Activated CD4-positive, alpha-beta T cell treated with anti-CD3 and anti-CD28 coated beads for 48 hours (primary cell): ENCODE results near the gene DUSP14.
"Not testable (repeated sequence)": the region's sequence is repeated elsewhere in the genome, so short reads cannot be mapped to it uniquely, and the experiment has no call there.

Experiments
- DNase-seq: peaks from one replicate; pipeline ENCODE4 v3.0.0-alpha.2; 2020

Gene DUSP14, protein sequence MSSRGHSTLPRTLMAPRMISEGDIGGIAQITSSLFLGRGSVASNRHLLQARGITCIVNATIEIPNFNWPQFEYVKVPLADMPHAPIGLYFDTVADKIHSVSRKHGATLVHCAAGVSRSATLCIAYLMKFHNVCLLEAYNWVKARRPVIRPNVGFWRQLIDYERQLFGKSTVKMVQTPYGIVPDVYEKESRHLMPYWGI

DNA sequence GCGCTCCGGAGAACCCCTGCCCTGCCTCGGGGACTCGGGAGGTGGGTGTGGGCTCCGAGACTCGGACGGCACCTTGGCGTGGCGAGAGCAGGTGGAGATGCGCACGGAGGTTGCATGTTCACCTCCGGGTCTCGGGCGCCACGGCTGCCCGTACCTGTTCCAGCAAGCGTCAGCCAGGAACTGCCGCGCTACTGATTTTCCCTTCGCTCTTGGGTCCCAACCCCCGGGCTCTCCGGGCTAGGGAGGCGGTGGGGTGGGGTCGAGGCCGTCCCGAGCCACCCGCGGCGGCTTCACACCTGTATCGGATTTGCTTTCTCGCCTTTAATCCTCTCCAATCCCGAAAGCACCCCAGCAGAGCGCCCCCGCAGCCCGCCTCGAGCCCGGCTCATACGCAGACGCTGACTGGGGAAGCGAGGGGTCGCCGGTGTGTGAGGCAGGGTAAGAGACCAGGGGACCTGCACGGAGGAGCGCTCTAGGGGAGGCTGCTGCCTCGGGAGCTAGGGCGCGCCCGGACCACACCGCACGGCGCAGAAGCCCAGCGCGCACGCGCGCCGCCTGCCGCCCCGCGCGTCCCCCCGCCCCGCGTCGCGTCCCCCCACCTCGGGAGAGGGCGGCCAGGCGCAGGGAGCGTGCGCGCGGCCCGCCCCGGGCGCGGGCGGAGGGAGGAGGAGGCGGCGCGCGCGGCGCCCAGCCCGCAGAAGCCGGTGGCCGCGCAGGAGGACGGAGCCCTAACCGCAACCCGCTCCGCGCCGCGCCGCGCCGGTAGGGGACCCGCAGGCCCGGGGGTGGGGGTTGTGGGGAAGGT is at the start of gene DUSP14:
TSS of gene DUSP14 (plus strand) at position 695 of the 805 bp plus-strand sequence. CDS start 22,382 bp downstream, outside the sequence.
- DNase-seq: peak; percentile 82

DNA sequence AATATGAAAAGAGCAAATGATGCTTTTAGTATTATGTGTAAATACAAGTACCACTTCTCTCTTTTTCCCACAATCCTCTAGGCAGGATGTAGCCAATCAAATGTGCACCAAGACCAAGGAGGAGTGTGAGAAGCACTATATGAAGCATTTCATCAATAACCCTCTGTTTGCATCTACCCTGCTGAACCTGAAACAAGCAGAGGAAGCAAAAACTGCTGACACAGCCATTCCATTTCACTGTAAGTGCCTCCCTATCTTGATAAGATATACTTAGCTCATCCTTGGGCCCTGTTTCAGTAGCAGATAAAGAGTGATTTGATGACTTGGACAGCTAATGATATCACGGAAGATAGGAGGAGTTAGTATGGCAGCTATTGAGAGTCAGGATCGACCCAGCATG is 49.3 kb upstream of the DUSP14 start:
- no peak for DNase-seq

DNA sequence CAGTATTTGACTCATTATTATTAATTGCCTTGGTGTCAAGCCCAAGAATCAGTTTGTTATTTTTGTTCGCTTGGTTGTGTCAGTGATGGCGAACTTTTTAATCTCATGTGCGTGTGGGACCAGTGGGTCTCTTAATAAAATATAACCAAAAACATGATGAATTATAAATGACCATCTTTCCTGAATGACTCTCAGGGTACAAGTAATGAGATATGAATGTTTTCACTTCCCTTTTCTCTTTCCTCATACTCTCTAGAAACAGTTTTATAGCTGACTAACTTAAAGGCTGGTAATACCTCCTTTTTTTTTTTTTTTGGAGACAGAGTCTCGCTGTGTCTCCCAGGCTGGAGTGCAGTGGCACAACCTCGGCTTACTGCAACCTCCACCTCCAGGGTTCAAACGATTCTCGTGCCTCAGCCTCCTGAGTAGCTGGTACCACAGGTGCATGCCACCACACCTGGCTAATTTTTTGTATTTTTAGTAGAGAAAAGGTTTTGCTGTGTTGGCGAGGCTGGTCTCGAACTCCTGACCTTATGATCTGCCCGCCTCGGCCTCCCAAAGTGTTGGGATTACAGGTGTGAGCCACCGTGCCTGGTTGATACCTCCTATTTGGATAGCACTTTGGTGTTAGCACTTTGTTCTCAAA is 48.2 kb upstream of the DUSP14 start:
- DNase-seq: not testable (repeated sequence)

DNA sequence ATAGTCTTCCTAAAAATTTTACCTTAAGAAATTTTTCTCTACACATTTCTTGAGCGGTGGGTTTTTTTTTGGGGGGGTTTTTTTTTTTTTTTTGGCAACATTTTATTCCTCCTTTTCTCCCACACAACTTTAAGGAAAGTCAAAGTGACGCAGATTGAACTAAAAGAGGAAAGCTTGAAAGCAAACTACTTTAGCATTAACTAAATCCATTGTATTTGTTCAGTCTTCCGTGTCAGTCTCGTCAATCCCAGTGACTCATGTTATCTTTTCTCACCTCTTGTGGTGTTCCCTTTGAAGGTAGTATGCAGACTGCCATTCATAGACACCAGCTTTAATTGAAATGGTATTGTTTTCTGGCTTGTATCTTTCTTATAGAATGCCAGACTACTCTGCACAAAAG is 43.7 kb upstream of the DUSP14 start:
- no peak for DNase-seq

DNA sequence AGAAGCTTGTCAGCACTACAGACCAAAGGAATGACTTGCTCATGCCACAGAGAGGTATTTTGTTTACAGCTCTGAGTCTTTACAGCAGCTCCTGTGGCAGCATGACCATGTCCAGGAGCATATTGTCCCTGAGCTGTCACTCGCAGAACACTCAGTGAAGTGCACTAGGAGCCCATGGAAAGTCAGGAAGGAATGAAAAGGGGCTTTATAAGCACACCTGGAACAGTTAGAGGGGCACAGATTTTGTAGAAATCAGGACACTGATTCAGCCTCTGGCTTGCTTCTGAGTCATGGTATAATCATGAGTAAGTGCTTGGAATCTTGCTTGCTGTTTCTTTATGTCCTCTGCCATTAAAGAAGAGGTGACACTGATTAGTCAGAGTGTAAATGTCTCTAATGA is 42.0 kb upstream of the DUSP14 start:
- DNase-seq: no peak

DNA sequence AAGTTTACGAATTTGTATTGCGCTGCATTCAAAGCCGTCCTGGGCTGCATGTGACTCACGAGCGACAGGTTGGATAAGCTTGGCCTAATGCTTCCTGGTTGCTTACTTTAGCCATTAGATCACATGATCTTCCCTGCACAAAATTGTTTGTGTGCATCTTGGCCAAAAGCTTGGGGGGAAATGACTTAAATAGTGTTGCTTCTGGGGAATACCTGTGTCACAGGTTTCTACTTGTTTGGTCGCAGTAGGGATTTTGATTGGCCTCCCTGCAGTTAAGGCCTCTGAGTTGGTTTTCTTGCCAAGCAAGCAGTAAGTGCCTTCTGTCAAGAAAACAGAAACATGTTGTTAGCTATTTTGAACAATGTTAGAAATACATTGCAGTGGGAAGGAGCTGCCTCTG is 39.6 kb upstream of the DUSP14 start:
- DNase-seq: no peak

DNA sequence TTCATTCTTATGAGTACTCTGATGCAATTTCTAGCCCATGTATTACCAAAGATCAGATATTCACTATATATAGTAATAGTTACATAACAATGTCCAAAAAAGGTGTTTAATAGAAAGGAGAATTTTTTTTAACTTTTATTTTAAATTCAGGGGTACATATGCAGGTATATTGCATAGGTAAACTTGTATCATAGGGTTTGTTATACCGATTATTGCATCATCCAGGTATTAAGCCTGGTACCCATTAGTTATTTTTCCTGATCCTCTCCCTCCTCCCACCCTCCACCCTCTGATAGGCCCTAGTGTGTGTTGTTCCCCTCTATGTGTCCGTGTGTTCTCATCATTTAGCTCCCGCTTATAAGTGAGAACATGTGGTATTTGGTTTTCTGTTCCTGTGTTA is 31.9 kb upstream of the DUSP14 start:
- DNase-seq: not testable (repeated sequence)

DNA sequence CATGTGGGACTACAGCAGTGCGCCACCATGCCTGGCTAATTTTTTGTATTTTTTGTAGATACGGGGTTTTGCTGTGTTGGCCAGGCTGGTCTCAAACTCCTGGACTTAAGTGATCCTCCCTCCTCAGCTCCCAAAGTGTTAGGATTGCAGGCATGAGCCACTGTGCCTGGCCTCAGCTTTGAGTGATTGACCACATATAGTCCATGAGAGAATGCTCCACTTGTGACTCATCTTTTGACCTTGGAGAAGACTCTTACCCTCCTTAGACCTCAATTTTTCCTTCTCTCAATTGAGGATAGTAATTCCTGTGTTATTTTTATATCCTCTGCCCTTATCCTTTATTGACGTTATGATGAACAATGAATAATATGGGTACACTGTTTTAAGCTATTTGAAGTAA is 30.9 kb upstream of the DUSP14 start:
- DNase-seq: no peak

DNA sequence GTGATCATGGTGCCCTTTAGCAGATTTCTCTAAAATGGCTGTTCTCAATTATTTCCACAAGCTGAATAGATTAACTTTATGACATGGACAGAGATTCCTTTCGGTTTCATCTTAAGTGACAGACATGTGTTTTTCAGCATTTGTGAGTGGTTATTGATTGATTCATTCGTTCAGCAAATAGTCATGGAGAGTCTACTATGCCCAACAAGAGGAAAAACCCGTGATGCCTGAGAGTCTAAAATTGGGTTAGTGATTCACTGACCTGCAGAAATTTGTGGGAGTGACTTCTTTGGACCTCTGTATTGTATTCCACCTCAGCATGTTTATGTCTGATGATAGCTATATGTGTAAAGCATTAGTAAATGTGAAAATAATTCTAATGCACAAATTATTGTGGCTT is 28.0 kb upstream of the DUSP14 start:
- peak; percentile 10 for DNase-seq

DNA sequence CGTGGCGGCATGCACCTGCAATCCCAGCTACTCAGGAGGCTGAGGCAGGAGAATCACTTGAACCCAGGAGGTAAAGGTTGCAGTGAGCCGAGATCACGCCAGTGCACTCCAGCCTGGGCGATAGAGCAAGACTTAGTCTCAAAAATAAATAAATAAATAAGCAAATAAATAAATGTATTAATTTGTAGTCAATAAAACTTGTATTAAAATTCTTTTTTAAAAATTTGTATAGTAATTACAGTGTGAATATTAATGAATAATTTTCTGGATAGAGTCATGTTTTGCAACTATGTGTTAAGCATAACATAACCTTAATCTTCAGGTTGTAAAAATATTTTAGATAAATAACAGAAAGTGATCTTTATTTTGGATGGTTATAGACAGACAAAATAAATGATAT is 27.2 kb upstream of the DUSP14 start:
- no peak for DNase-seq

DNA sequence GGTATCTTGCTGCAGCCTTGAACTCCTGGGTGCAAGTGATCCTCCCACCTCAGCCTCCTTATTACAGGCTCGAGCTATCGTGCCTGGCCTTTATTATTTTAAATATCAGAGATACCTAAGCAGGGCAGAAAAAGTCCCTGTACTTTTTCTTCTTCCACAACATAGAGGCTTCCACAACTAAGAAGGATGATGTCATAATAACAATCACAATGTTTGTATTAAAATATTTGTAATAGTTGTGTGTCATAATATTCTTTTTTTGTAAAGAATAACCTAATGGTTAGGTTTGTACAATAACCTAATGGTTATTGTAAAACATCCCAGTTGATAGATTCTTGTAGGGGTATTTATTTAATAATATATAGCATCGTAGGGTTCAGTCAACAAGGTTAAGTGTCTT is 26.7 kb upstream of the DUSP14 start:
- no peak for DNase-seq

DNA sequence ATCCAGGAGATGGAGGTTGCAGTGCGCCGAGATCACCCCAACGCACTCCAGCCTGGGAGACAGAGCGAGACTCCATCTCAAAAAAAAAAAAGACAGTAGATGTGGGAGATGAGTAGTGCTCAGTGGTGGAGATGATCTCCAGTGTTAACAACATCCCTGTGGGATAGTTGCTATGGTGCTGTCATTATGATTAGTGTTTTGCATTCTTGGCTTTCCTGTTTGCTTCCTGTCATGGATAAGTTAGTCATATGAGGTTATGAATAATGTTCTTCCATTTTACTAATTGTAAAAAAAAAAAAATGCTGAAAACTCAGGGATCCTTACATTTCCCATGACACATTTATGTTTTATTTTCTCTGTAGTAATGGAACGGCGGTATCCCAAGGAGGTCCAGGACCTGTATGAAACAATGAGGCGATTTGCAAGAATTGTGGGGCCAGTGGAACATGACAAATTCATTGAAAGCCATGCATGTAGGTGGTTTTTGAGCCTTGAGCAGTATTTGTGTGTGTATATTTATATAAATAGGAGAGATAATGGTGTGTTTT is 24.5 kb upstream of the DUSP14 start:
- DNase-seq: no peak

DNA sequence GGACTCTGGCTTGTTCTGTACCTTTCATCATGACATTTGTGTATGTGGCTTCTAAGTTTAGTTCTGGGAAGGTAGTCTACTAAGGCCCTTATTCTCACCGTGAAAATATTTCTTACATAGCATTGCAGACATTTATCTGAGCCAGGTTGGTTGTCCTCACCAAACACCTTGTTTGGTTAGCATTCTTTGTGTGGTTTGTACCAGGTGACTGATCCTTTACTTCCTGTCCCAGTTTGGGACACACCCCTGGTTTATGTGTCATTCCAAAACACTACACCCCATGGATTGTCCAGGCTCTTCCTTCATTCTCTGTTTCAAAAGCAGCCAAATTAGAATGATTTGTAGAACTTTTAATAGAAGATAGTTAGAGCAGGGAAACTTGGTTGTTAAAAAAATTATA is 23.2 kb upstream of the DUSP14 start:
- no peak for DNase-seq

DNA sequence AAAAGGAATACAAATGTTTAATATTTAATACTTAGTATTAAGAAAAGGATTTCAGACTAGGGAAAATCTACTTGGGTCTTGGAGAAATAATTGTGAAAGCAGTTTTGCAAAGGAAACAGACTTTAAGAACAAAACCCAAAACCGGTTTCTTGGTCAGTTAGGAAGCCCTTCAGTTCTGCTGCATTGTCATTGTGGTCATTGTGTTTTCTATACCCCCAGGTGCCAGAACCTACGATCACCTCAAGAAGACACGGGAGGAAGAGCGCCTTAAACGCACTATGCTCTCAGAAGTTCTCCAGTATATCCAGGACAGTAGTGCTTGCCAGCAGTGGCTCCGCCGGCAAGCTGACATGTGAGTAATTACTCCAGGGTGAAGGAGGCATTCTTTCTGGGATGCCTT is 19.5 kb upstream of the DUSP14 start:
- no peak for DNase-seq

DNA sequence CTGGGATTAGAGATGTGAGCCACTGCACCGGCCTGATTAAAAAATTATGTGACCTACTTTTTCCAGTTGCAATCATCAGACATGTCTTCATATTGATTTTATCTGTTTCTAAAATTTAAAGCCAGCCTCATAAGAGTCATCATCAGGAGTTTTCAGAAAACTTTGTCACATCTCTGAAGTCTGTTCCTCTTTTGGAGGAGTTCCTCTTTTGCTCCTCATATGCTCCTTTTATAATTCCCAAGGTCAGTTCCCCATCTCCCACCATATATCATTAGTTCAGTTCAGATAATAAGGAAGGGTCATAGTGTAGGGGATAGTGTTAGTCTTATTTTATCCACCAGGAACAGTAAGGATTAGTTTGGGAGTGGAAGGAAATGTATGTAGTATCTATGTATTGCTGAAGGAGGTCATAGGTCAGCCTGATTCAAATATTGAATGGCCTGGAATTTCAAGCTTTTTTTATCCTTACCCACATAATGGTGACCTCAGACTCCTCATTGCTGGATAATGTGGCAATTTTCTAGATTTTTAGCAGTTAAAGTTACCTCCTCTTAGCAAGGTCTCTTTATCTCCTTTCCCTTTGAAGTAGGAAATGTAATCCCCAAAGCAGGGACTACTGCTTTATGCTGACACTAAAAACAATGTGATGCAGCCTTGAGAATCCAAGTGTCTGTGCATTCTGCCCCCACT is 13.8 kb upstream of the DUSP14 start:
- DNase-seq: no peak

DNA sequence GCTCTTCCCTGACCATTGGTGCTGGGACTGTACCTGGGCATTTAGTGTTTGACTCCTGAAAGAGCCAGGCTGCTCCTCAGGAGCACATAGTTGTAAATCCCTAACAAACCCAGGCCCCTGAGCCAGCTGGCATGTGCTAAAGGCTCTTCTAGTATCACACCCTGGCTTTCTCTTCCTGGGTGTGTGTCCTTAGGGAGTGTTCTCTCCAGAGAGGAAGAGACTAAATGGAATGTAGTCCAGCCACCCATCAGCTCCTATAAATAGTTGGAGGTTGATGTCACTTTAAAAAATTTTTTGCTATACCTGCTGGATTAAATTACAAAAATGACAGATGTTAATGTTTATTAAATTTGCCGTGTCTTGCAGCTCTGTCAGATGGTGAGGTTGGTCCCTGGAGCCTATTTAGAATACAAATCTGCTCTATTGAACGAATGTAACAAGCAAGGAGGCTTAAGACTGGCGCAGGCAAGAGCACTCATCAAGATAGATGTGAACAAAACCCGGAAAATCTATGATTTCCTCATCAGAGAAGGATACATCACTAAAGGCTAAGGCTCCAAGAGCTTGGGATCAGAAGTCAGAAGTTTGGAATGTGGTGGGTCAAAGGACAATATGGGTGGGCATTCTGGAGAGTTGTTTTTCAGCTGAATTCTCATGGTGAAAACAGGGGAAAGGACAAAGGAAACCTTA is 13.1 kb upstream of the DUSP14 start:
- no peak for DNase-seq

DNA sequence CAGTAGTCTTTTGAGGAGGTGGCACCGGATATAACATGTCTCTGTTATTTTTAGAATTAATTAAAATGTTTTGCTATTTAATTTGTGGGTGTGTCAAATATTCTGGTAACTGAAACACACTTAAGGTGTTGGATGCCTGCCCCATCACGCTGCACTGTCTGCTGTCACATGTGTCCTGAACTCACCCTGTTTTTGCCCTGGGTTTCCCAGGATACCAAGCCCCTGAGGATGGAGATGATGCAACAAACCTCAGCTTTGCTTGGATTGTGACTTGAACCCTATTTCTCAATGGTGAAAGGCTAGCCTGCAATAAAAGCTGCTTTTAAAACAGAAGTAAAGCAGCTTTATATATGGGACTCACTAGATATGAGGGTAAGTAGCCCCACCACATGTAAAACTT is 11.5 kb upstream of the DUSP14 start:
- no peak for DNase-seq

DNA sequence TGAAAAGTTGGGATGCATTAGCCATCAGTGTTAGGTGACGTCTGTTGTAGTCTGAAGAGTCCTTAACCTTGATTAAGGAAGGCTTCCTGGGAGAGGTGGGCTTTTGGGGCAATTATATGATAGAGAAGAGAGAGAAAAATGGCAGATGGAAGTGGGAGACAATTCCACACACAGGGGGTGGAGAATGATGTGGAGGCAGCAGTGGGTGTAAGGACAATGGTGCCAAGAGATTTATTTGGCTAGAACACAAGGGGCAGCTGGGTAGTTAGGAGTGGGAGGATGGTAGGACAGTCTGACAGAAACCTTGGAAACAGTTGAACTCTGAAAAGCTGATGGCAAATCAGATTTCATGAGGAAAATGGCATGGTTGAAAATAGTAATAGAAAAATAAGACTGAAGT is 10.7 kb upstream of the DUSP14 start:
- DNase-seq: no peak

DNA sequence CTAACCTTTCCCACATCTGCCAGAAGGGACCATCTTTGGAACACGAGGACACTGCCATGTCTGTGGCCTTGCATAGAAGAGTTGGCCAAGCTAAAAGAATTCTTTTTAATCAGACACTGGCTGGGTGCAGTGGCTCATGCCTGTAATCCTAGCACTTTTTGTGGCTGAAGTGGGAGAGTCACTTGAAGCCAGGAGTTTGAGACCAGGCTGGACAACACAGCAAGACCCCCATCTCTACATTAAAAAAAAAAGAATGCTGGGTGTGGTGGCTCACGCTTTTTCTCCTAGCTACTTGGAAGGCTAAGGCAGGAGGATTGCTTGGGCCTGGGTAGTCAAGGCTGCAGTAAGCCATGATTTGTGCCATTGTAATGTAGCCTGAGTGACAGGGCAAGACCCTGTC is 9.3 kb upstream of the DUSP14 start:
- no peak for DNase-seq

DNA sequence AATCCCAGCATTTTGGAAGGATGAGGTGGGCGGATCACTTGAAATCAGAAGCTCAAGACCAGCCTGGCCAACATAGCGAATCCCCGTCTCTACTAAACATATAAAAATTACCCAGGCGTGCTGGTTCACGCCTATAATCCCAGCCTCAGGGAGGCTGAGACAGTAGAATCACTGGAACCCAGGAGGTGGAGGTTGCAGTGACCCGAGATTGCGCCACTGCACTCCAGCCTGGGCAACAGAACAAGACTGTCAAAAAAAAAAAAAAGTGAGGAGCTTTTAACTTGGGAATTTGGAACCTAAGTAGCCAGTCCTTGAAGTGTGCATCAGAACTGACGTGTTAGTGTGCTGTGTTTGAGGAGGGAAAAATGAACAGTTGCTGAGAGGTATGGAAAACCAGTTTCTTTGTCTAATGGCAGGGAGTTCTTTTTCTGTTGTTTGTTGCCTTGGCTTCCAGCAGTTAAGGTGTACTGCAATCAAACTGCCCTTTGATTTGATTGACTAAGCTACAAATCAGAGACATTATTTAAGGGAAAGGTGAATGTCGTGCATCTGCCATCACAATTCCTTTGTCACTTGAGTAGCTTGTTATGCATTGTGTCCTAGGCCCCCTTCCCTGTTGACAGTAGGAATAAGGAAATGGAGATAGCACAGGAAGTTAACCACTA is 8.6 kb upstream of the DUSP14 start:
- no peak for DNase-seq

DNA sequence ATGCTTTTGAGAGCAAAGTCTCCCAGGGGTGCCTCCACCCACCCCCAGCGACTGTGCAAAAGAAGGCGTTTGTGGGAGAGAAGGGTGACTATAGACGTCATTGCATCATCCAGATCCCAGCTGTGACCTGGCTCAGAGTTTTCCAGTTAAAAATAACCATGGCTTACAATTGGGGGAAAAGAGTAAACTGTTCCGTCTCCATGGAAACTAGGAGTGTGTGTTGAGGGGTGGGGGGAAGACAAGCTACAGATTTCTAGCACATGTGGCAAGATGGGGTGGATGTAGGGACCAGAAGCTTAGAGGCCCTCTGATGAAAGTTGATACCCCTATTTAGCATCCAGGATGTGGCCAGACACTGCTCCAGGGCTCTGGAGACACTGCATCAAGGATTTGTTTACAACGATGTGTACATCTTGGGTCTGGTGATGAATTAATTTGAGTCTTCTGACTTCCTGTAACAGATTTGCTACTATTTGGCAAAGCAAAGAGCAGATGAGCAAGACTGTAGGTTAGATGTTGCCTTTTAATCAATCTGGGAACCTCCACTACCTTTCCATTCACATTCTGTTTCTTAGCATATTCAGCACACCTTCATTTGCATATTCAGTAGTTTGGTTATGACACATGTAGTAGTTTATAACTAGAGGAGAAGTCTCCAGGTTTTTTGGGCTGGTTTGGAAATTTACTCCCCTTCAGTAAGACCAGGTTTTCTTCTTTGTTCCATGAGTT is 6.2 kb upstream of the DUSP14 start:
- no peak for DNase-seq
